ENCODE measurements around the gene GGCT. TPM values are rescaled to one million over a fixed set of nuclear protein-coding genes. Genes with fewer than 3 reads are reported as not detected.

GGCT gene
- total and polyA plus RNA-seq, 10 donors = 13.8 to 53.0 (median 24.5) TPM

GRCh38 chr7:30503274-30504212 is 1.1 kb downstream of the GGCT start:
- Histone ChIP-seq H3K27ac (peak overlapping the region in 5 of 8 donors; percentile 69 to 91 (median 88)), H3K36me3 (peaks cover 0 to 15% (median 0%) of the 10 kb centered on the region in 6 donors), H3K4me3 (peak overlapping the region; percentile 81 to 99 (median 91)), H3K4me1 (peaks cover 0 to 52% (median 28%) of the 10 kb centered on the region in 6 donors), H3K9me3 (peaks cover 0 to 6% (median 2%) of the 10 kb centered on the region in 8 donors), H3K27me3 (replicated peaks in 1 of 7) (no peaks in the 10 kb centered on the region)
- no peak for TF ChIP-seq CTCF (IDR thresholded peaks at IDR 0.05 in 8 of 11, conservative IDR thresholded peaks at IDR 0.05 in 3 of 11)
- WGBS, 5 donors = 43 to 56% (median 54%) methylated on average over 15 of the region's 15 CpGs
- intact Hi-C loops (cut with DNase I; ENCODE audit: low total_unique reads) = no loop called here
- no peak for DNase-seq

- H3K4me3 ChIP-seq = peak overlapping the region in 1 of 8 donors; percentile 89
Observed at GRCh38 chr7:30502470-30503251, 2.0 kb downstream of the GGCT start.

GRCh38 chr7:30501264-30501663 is 3.4 kb downstream of the GGCT start:
- intact Hi-C loops (cut with DNase I; ENCODE audit: low total_unique reads) = no loop called here
- Histone ChIP-seq H3K4me3 (no peak overlapping the region), H3K9me3 (no peaks in the 10 kb centered on the region), H3K4me1 (peaks cover 0 to 52% (median 28%) of the 10 kb centered on the region in 6 donors), H3K27ac (no peak overlapping the region), H3K27me3 (replicated peaks in 1 of 7) (no peaks in the 10 kb centered on the region), H3K36me3 (peaks cover 3 to 37% (median 11%) of the 10 kb centered on the region in 6 donors)
- no peak for DNase-seq
- no peak for TF ChIP-seq POLR2AphosphoS5 (IDR thresholded peaks at IDR 0.05)
- no peak for TF ChIP-seq CTCF (IDR thresholded peaks at IDR 0.05 in 8 of 11, conservative IDR thresholded peaks at IDR 0.05 in 3 of 11)
- TF ChIP-seq POLR2A (IDR thresholded peaks at IDR 0.05) = no peak
- 93 to 97% (median 94%) methylated on average over 5 of the region's 5 CpGs for WGBS, 5 donors

More at GRCh38 chr7:30502470-30503251, 2.0 kb downstream of the GGCT start:
- intact Hi-C loops (cut with DNase I; ENCODE audit: low total_unique reads) = no loop called here
- TF ChIP-seq CTCF (IDR thresholded peaks at IDR 0.05 in 8 of 11, conservative IDR thresholded peaks at IDR 0.05 in 3 of 11) = no peak
- TF ChIP-seq POLR2A (IDR thresholded peaks at IDR 0.05) = no peak
- no peak for TF ChIP-seq POLR2AphosphoS5 (IDR thresholded peaks at IDR 0.05)
- Histone ChIP-seq H3K9me3 (peaks cover 0 to 6% (median 2%) of the 10 kb centered on the region in 8 donors), H3K4me1 (peaks cover 0 to 52% (median 28%) of the 10 kb centered on the region in 6 donors), H3K27ac (no peak overlapping the region), H3K36me3 (peaks cover 0 to 23% (median under 1%) of the 10 kb centered on the region in 6 donors), H3K27me3 (replicated peaks in 1 of 7) (no peaks in the 10 kb centered on the region)
- WGBS, 5 donors = 87 to 95% (median 88%) methylated on average over 2 of the region's 2 CpGs
- DNase-seq = no peak

All from spleen (tissue), 11 donors.